ENCODE measurements around the gene RAMACL.

DNA sequence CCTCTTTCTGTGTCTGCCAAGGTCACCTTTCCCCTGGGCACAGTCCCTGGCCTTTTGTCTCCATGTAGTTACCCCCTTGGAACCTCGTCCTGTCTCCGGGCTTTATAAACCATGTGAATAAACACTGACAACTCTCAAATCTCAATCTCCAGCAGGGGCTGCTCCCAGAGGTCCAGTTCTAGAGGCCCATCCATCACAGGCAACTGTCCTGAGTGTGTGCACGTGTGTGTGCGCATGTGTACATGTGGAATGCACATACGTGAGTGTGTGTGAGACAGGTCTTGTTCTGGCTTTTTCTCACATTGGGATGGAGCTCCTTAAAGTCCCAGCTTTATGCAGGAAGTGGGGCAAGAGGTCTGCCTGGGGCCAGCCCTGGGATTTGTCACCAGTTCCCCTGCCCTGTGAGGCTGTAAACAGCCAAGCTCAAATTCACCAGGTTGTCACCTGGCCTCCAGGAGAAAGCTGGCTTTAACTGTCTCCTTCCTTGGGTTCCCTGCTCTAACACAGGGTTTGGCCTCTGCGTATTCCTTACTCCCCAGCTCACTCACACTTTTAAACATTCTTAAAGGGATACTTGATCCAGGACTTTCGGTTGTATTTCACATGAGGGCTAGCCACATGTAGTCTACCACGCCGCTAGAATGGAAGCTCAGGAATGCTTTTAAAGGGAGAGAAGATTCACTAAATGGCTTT is 42.7 kb downstream of the RAMACL start:
- TF ChIP-seq, protein P1, sequence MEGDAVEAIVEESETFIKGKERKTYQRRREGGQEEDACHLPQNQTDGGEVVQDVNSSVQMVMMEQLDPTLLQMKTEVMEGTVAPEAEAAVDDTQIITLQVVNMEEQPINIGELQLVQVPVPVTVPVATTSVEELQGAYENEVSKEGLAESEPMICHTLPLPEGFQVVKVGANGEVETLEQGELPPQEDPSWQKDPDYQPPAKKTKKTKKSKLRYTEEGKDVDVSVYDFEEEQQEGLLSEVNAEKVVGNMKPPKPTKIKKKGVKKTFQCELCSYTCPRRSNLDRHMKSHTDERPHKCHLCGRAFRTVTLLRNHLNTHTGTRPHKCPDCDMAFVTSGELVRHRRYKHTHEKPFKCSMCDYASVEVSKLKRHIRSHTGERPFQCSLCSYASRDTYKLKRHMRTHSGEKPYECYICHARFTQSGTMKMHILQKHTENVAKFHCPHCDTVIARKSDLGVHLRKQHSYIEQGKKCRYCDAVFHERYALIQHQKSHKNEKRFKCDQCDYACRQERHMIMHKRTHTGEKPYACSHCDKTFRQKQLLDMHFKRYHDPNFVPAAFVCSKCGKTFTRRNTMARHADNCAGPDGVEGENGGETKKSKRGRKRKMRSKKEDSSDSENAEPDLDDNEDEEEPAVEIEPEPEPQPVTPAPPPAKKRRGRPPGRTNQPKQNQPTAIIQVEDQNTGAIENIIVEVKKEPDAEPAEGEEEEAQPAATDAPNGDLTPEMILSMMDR (IDR thresholded peaks at IDR 0.05) = no peak
- TF ChIP-seq POLR2A (IDR thresholded peaks at IDR 0.05) = no peak
